Measurements from ENCODE around the gene GPR89A. TPM values are rescaled to one million over a fixed set of nuclear protein-coding genes. Genes with fewer than 3 reads are reported as not detected.
A peak's percentile ranks its signal among the peaks of the same experiment; 100 is the strongest.
"Not testable (repeated sequence)": the region's sequence is repeated elsewhere in the genome, so short reads cannot be mapped to it uniquely, and the experiment has no call there.

GPR89A gene
- total RNA-seq, 1 donor from 2014 or later, result 24.6 TPM

- not testable (repeated sequence) for H3K4me3 Mint-ChIP-seq (ENCODE audit: unreplicated experiment)
Measured at GRCh38 chr1:145610744-145611143, 3.0 kb downstream of the GPR89A start.

GRCh38 chr1:145620073-145620472 is 12.3 kb downstream of the GPR89A start:
- H3K9me3 Mint-ChIP-seq (ENCODE audit: unreplicated experiment); DNase-seq (ENCODE audit: low spot score); H3K27ac Mint-ChIP-seq (ENCODE audit: unreplicated experiment); H3K36me3 Mint-ChIP-seq (ENCODE audit: low read depth, unreplicated experiment); H3K4me3 Mint-ChIP-seq (ENCODE audit: unreplicated experiment); H3K4me1 Mint-ChIP-seq (ENCODE audit: unreplicated experiment); H3K27me3 Mint-ChIP-seq (ENCODE audit: unreplicated experiment): not testable (repeated sequence)

More at GRCh38 chr1:145610744-145611143, 3.0 kb downstream of the GPR89A start:
- H3K9me3 Mint-ChIP-seq (ENCODE audit: unreplicated experiment); H3K27ac Mint-ChIP-seq (ENCODE audit: unreplicated experiment); H3K4me1 Mint-ChIP-seq (ENCODE audit: unreplicated experiment); H3K27me3 Mint-ChIP-seq (ENCODE audit: unreplicated experiment); H3K36me3 Mint-ChIP-seq (ENCODE audit: low read depth, unreplicated experiment); DNase-seq (ENCODE audit: low spot score): not testable (repeated sequence)

DNA sequence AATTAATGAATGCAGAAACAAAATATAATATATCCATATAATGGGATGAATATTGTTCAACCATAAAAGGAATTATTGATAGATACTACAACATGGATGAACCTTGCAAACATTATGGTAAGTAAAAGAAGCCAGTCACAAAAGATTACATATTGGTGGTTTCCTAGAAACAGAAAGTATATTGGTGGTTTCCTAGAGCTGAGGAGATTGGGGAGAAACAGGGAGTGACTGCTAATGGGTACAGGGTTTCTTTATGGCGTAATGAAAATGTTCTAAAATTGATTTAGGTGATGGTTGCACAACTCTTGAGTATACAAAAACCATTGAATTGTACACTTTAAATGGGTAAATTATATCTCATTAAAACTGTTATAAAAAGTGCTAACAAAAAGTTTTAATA is 14.4 kb downstream of the GPR89A start:
- DNase-seq (ENCODE audit: low spot score); H3K4me1 Mint-ChIP-seq (ENCODE audit: unreplicated experiment); H3K36me3 Mint-ChIP-seq (ENCODE audit: low read depth, unreplicated experiment); H3K27me3 Mint-ChIP-seq (ENCODE audit: unreplicated experiment); H3K9me3 Mint-ChIP-seq (ENCODE audit: unreplicated experiment); H3K27ac Mint-ChIP-seq (ENCODE audit: unreplicated experiment); H3K4me3 Mint-ChIP-seq (ENCODE audit: unreplicated experiment): not testable (repeated sequence)

DNA sequence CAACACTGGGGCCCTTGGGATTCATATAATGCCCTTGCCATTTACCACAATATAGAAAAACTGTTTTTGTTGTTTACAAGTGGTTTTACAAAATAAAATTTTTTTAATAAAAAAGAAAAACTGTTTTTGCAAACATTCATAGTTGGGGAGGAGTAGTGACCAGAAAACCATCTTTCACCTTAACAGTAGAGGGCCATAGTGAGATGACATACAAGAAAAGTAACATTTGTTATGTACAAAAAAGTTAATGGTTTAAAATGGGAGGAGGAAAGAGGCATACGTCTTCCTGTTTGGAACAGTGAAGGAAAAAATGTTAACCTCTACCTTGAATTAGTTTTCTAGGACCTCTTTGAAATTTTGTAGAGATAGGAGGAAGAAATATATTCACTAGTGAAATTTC is 28.4 kb downstream of the GPR89A start:
- not testable (repeated sequence) for H3K4me1 Mint-ChIP-seq (ENCODE audit: unreplicated experiment); H3K9me3 Mint-ChIP-seq (ENCODE audit: unreplicated experiment); H3K36me3 Mint-ChIP-seq (ENCODE audit: low read depth, unreplicated experiment); H3K4me3 Mint-ChIP-seq (ENCODE audit: unreplicated experiment); DNase-seq (ENCODE audit: low spot score); H3K27me3 Mint-ChIP-seq (ENCODE audit: unreplicated experiment); H3K27ac Mint-ChIP-seq (ENCODE audit: unreplicated experiment)

- H3K9me3 Mint-ChIP-seq (ENCODE audit: unreplicated experiment); H3K27ac Mint-ChIP-seq (ENCODE audit: unreplicated experiment); H3K36me3 Mint-ChIP-seq (ENCODE audit: low read depth, unreplicated experiment): not testable (repeated sequence)
Measured at GRCh38 chr1:145641886-145642285, 34.1 kb downstream of the GPR89A start.

DNA sequence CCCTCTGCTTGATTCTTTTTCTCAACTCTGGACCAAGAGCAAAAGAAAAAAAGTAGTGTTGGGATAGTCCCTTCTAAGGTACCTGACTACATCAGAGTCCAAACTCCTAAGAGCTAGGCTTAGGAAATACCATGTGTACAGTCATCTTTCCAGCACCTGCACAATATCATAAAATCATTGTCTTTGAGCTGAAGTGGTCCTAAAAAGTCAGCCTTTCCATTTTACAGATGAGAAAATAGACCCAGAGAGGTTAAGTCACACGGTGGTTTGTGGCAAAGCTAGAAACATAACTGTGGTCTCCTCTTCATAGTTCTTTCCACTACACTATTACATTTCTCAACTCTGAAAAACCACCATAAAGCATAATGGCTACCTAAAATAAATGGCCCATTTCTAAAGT is 36.2 kb downstream of the GPR89A start:
- H3K27me3 Mint-ChIP-seq (ENCODE audit: unreplicated experiment); DNase-seq (ENCODE audit: low spot score); H3K27ac Mint-ChIP-seq (ENCODE audit: unreplicated experiment); H3K36me3 Mint-ChIP-seq (ENCODE audit: low read depth, unreplicated experiment); H3K4me3 Mint-ChIP-seq (ENCODE audit: unreplicated experiment); H3K4me1 Mint-ChIP-seq (ENCODE audit: unreplicated experiment); H3K9me3 Mint-ChIP-seq (ENCODE audit: unreplicated experiment): not testable (repeated sequence)

More at GRCh38 chr1:145641886-145642285, 34.1 kb downstream of the GPR89A start:
- not testable (repeated sequence) for H3K4me3 Mint-ChIP-seq (ENCODE audit: unreplicated experiment); H3K27me3 Mint-ChIP-seq (ENCODE audit: unreplicated experiment); DNase-seq (ENCODE audit: low spot score); H3K4me1 Mint-ChIP-seq (ENCODE audit: unreplicated experiment)

- not testable (repeated sequence) for H3K36me3 Mint-ChIP-seq (ENCODE audit: low read depth, unreplicated experiment); H3K27me3 Mint-ChIP-seq (ENCODE audit: unreplicated experiment); H3K9me3 Mint-ChIP-seq (ENCODE audit: unreplicated experiment); DNase-seq (ENCODE audit: low spot score); H3K4me1 Mint-ChIP-seq (ENCODE audit: unreplicated experiment); H3K27ac Mint-ChIP-seq (ENCODE audit: unreplicated experiment)
- H3K4me3 Mint-ChIP-seq (ENCODE audit: unreplicated experiment), result peak overlapping the region; percentile 17
Measured at GRCh38 chr1:145656245-145656943, 48.6 kb downstream of the GPR89A start.

DNA sequence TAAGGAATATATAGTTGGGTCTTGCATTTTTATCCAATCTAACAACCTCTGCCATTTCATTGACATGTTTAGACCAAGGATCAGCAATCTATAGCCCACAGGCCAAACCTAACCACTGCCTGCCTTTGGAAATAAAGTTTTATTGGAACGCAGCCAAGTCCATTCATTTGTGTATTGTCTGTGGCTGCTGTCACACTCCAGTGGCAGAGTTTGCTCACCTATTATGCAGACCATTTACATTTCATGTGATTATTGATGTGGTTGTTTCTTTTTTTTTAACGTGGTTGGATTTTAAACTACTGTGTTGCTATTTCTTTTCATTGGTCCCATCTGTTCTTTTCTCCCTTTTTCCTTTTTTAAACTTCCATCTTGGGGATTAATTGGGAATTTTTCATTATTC is 54.7 kb downstream of the GPR89A start:
- not testable (repeated sequence) for H3K36me3 Mint-ChIP-seq (ENCODE audit: low read depth, unreplicated experiment); H3K27me3 Mint-ChIP-seq (ENCODE audit: unreplicated experiment); H3K27ac Mint-ChIP-seq (ENCODE audit: unreplicated experiment); H3K4me3 Mint-ChIP-seq (ENCODE audit: unreplicated experiment); H3K4me1 Mint-ChIP-seq (ENCODE audit: unreplicated experiment); DNase-seq (ENCODE audit: low spot score); H3K9me3 Mint-ChIP-seq (ENCODE audit: unreplicated experiment)

GRCh38 chr1:145665015-145665414 is 57.2 kb downstream of the GPR89A start:
- not testable (repeated sequence) for H3K9me3 Mint-ChIP-seq (ENCODE audit: unreplicated experiment); H3K27me3 Mint-ChIP-seq (ENCODE audit: unreplicated experiment); H3K4me1 Mint-ChIP-seq (ENCODE audit: unreplicated experiment); H3K36me3 Mint-ChIP-seq (ENCODE audit: low read depth, unreplicated experiment); H3K27ac Mint-ChIP-seq (ENCODE audit: unreplicated experiment); DNase-seq (ENCODE audit: low spot score); H3K4me3 Mint-ChIP-seq (ENCODE audit: unreplicated experiment)

DNA sequence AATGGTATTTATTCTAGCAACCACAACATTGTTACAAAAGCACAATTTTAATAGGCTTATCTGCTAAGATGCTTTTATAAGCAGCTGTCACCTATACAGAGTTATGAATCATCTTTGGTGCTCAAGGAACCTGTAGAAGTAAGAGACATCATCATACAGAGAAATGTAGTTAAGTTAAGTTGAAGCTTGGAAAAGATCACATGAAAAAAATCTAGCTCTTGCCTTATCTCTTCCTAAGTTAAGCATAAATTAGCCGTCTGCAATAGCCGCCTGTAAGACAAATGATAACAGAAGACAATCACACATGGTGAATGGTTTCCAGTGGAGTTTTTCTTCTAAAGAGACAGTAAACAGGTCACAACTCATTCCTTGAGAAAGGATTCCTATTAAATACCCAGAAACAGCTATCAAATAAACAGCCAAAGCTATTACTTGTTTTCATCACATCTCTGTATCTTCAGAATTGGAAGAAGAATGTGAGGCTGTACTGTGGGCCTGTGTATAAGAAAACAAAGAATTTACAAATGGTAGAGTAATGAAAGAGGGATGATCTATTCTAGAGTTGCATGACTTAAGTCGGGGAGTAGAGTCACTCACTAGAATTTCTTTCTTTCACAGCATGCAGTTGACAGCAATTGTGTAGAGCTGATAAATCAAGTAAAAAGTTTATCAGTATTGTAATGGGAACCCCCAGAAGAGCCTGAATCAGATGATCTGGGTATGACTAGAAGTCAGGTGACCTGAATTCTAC is 63.4 kb downstream of the GPR89A start:
- not testable (repeated sequence) for H3K4me3 Mint-ChIP-seq (ENCODE audit: unreplicated experiment); H3K36me3 Mint-ChIP-seq (ENCODE audit: low read depth, unreplicated experiment); H3K27ac Mint-ChIP-seq (ENCODE audit: unreplicated experiment); H3K4me1 Mint-ChIP-seq (ENCODE audit: unreplicated experiment); DNase-seq (ENCODE audit: low spot score); H3K9me3 Mint-ChIP-seq (ENCODE audit: unreplicated experiment); H3K27me3 Mint-ChIP-seq (ENCODE audit: unreplicated experiment)

DNA sequence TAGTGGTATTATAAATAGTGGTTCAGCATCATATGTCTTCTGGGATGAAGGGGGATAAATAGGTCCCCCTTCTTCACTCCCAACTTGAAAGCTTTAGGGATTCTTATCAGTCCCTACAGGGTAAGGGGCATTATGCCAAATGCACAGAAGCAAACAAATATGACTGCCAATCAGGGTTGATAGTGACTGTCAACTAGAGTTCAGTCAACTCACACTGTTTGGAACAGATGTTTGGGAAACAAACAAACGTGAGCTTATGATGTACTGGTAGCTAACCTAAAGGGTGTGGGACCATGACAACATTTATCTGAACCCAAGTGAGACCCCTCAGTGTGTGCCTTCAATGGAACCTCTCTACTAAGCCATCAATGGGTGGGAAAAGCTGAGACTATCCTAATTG is 65.4 kb downstream of the GPR89A start:
- not testable (repeated sequence) for H3K27ac Mint-ChIP-seq (ENCODE audit: unreplicated experiment); H3K4me3 Mint-ChIP-seq (ENCODE audit: unreplicated experiment); H3K9me3 Mint-ChIP-seq (ENCODE audit: unreplicated experiment); H3K4me1 Mint-ChIP-seq (ENCODE audit: unreplicated experiment); H3K36me3 Mint-ChIP-seq (ENCODE audit: low read depth, unreplicated experiment); H3K27me3 Mint-ChIP-seq (ENCODE audit: unreplicated experiment); DNase-seq (ENCODE audit: low spot score)

DNA sequence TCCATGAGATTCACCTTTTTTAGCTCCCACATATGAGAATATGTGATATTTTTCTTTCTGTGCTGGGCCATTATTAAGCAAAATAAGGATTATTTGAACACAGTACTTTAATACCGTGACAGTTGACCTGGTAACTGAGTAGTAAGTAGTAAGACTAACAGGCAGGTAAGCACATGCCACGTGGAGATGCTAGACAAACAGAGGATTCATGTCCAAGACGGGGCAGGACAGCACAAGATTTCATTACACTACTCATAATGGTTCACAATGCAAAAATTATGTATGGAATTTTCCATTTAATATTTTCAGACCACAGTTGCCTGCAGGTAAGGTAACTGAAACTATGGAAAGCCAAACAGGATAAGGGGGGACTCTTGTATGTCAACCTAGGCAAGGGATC is 77.1 kb downstream of the GPR89A start:
- not testable (repeated sequence) for H3K9me3 Mint-ChIP-seq (ENCODE audit: unreplicated experiment); H3K4me1 Mint-ChIP-seq (ENCODE audit: unreplicated experiment); H3K36me3 Mint-ChIP-seq (ENCODE audit: low read depth, unreplicated experiment); H3K27ac Mint-ChIP-seq (ENCODE audit: unreplicated experiment); H3K4me3 Mint-ChIP-seq (ENCODE audit: unreplicated experiment); H3K27me3 Mint-ChIP-seq (ENCODE audit: unreplicated experiment); DNase-seq (ENCODE audit: low spot score)

Measured in endothelial cell (in vitro differentiated cells).